GM21528 (cell line): ENCODE results near the gene RARA.

ENCODE experiments used
- ATAC-seq: cut with Tn5 transposase; IDR thresholded peaks from one replicate; pipeline ENCODE4 v1.9.1; 2021; ENCODE audit warnings: mild to moderate bottlenecking, moderate library complexity; ENCODE audit not compliant: unreplicated experiment, low FRiP score

The RARA gene

DNA sequence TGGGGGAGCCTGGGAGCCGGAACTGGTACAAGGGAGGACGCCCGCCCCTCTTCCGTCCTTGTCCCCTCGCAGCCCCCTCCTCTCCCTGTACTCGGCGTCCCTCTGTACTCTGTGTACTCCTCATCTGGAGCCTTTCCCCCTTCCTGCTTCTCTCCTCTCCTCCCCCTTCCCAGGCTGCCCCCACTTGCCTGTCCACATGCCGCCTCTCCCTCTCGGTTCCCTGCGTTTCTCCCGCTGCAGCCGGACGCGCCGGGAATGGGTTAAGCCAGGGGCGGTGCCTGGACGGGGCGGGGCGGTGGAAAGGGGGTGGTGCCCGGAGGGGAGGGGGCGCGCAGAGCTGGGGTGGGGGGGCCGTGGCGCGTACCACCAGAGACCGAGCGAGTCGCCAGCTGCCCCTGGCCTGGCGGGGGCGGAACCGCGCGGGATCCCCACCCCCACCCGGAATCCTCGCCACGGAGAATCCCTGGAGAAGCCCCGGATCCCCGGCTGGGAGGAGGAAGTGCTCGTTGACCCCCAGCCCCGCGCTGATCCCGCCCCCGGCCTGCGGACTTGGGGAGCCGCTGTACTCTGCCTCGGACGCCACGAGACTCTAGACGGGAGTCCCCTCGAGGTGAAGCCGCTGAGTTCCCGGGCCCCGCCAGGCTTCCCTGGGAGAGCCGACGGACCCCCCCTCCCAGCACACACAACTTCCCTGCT lies 33.0 kb downstream of the RARA start:
- no peak for ATAC-seq

DNA sequence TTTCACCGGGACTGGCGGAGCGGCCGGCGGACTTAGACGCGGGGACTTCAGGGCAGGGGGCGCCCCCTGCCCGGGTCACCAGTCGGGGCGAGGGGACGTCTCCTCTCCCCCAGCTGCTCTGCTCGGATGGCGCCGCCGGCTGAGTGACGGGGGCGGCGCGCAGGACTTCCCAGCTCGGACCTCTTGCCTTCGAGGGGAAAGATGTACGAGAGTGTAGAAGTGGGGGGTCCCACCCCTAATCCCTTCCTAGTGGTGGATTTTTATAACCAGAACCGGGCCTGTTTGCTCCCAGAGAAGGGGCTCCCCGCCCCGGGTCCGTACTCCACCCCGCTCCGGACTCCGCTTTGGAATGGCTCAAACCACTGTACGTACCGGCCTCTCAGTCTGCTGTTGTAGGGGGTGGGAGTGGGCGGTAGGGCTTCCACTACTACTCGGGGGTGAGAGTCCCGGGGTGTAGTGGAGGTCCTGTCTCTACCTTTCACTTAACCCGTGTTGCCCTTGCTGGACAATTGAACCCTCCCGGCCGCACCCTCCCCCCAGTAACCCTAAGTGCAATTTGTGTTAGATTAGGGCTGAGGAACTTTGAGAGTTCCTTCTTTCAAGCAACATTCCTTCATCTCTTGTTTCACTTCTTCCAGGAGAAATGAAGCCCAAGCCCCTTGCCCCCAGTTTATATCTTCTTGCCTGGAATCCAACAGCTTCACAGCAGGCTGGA lies 33.7 kb downstream of the RARA start:
- ATAC-seq, result no peak

DNA sequence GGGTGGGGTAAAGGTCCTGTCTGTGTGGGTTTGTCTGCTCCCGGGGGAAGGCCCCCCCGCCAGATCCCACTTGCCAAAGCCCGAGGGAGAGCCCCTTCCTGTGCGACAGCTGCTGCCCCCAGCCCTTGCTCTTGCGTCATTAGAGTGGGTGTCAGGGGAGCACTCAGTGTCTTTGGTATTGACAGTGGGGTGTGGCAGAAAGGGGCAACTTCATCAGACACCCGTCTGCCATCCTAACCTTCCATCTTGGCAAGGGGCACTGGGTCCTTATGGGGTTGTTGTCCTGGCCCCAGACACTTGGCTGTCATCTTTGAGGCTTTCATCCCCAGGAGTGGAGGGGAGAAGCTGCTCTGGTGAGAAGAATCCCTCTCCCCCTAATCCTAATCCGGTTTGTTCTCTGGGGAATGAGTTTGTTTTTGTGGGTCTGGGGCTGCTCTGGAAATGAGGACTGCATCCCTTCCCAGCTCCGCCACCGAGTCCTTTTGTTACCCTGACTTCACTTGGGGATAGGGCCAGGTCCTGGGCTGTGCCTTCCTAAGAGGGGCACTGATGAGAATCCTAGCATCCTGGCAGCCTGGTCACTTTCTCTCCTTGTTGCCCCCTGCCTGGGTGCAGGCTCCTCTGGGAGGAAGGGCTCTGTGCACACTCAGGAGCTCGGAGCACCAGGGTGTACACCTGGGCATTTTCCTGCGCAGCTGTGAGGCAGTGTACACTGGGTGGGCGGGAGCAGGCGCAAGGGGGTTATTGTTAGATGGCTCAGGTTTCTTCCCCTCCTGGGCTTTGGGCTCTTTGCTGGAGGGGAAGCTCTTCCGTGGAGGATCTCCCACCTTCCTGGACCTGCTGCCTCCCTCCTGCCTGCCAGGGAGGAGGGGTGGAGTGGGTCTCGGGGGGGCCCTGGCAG lies 34.5 kb downstream of the RARA start:
- ATAC-seq, result no peak

DNA sequence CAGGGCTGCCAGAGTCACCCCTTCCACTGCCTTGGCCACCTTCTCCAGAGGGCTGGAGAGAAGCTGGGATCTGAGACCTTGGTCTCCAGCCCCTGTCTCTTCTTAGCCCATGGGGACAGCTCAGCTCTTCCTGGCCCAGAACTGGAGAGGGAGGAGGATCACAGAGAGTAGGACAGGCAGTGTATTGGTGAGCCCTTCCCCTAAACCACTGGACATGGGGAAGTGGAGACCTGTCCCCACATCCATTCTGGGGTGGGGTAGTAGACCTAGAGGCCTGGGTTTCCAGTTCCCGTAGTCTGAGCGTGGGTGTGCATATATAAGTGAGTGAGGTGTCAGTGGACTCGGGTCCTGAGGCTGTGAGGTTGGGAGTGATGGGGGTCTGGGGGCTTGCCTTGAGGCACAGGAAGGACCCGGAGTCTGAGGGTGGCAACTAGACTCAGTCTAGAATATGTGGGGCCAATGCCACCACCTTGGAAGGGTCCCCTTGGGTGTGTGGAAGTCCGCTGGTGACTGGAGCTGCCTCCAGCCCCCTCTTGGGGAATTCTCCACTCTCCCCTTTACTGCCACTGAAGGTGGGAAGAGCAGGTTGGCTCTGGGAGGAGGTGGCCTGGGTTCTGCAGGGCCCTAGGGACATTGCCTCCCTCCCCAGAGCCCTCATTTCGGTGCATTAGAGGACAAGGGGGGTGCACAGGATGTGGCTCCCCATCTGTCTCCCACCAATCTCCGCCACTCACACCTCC lies 35.6 kb downstream of the RARA start:
- no peak for ATAC-seq

DNA sequence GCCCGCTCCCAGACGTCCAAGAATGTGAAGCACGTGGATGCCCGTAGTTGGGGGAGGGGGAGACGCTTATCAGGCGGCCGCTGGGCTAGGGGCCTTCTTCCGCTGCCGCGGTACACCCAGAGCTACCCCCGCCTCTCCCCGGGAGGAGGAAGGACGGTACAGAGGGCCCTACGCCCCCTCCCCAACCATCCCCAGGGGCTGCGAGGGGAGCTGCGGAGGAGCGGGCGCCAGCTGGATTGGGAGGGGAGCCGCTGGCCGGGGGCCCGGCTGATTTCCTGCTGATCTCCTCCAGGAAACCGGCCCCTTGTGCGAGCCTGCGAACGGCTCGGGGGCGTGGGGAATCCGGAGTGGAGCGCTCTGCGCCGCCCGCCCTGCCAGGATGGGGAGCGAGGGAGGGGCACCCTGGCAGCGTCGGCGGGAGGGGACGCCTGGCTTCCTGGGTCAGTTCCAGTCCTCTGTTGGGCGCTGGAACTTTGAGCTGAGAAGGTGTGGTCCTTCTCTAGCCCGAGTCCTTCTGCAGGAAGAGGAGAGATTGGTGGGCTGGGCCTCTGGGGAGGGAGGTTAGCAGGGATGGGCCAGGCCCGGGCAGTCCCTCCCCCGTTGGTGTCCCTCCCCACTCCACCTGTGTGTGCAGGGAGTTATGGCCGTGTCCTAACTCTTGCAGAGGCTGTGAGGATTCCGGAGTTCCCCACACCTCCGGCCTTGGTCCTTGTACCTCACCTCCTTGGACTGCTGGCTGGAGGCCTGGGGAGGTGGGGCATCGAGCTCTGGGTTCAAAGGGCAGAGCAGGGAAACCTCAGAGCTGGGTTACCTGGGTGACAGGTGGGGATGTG lies 36.4 kb downstream of the RARA start:
- ATAC-seq, result no peak

DNA sequence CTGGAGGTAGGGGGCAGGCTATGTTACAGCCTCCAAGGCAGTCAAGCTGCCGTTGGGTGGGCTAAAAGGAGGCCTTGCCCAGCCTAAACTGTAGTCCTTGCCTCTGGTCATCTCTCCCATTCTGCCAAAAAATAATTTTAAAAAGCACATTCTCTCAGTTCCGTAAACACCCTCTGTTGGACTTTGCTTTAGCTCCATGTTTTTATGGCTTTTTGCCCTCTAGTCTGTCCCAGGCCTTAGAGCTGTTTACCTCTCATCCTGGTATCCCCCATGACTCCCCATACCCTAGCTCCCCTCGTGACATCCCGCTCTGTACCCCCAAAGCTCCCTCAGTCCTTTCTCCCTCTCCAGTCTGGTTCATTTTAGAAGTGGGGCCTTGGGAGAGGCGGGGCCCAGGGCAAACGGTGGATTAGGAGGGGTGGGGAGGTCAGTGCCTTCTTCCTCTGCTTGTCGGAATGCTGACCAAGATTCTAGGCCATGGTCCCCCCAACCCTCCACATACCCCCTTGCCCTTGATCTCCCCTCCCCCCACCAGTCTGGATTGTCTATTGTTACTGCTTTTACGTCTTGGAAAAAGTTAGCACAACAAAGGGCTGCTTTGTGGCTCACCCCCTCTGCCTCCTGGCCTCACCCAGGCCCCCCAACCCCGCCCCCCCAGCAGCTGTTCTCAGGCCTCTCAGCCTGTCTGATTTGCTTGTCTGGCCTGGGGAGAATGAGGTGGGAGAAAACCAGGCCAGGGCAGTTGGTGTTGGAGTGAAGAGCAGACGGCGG lies 37.2 kb downstream of the RARA start:
- no peak for ATAC-seq

DNA sequence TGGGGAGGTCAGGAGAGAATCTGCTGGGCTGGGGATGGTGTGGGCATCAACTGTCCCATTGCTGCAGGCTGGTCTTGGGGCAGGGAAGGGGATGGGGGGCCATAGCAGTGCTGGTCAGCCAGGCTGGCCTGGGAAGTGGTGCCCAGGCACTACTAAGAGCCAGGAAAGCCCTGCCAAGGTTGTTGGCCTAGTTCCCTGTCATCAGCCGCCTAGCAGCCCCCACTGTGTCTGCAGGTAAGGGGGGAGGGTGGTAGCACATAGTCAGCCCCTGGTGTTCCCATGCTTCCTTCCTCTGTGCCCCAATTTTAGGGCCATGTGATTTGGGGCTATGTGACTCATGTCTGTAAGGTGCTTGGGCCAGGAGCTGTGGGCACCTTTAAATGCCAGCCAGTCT lies 37.8 kb downstream of the RARA start:
- ATAC-seq, result no peak

DNA sequence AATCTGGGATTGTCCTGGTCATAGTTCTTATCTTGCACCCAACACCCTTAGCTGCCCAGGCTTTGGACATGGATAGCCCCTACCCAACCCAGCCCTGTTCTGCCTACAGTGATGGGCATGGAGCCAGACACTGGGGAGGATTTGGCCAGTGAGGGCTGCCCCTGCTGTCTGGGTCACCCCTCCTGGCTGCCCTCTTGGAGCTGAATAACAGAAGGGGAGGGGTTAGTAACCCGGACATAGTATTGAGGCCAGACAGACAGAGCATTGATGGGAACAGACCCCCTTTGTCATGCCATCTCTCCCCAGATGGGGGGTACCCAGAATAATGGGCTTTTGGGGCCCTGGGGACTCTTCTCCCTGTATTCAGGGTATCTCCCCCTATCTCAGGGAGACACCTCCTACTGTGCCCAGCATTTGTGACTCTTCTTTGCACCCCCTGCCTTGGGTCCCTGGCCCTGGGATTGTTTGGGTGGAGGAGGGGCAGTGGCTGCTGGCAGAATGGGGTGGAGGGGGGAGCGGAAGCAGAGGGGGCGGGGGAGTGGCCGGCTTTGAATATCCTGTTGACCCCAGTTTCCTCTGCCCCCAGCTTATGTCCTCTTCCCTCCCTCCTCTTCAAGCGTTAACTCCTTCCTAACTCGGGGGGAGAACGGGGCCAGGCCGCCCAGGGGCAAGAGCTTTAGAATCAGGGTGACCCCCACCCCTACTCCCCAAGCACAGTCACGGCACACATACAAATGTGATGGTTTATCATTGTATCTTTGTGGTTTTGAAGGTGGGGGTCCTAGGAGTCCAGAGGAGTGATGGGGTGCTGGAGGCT lies 38.5 kb downstream of the RARA start:
- ATAC-seq, result no peak

DNA sequence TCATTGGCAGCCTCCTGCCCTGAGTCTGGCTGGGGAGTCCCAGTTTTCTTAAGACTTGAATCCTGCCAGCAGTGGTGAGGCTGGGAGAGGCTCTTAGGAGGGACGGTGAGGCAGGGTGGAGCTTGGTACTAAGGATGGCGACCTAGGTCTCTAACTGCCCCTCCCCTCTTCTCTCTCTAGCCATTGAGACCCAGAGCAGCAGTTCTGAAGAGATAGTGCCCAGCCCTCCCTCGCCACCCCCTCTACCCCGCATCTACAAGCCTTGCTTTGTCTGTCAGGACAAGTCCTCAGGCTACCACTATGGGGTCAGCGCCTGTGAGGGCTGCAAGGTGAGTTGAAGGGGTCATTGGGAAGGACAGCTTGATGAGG lies 39.1 kb downstream of the RARA start:
- no peak for ATAC-seq

DNA sequence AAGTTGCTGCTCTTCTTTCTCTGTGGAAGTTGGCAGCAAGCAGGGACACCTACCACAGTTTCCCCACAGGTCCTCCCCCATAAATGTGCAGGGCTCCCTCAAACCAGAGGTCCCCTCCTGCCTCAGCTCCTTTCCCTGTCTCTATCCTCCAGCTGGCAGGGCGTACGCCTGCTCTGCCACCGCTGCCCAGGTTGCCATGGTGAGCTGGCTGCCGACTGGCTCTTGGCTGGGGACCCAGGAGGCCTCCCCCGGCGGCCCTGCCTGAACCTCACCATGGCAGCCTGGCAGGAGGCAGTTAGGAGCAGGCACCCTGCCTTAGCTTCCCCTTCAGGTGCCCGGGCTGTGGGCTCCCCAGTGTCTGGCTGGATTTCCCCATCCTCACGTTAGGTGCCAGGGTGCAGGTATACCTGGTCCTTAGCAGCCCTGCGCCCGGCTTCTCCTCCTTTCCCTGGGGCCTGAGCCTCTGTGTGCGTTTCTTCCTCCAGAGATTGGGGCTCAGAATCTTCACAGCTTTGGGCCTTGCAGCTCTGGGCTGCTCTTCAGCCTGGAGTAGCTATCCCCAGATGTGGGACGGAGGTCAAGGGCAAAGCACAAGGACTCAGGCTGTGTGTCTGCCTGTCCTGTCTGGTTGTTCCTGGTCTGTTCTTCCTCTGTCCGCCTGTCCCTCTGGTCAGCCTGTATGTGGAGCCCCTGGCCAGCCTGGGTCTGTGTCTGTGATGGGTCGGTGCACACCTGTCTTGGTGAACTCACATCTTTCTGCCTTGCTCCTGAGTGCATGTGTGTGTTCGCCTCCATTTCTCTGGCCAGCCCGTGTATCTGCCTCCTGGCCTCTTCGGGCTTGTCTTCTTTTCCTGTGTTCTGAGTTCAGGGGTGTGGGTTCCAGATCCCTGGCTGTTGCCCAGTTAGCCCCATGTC lies 39.8 kb downstream of the RARA start:
- no peak for ATAC-seq

DNA sequence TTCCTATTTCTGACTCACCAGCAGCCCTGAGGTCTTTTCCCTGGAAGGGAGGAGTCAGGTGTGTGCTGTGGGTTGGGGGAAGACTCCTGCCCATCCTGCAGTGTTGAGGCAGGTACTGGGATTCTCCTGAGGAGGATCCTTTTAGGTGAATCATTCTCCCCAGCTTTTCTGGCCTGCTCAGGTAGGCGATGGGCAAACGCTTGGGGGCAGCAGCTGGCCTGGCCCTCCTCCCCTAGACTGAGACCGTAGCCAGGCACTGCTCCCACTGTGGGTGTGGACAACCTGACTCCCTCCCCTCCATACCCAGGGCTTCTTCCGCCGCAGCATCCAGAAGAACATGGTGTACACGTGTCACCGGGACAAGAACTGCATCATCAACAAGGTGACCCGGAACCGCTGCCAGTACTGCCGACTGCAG lies 40.5 kb downstream of the RARA start:
- ATAC-seq, result no peak

DNA sequence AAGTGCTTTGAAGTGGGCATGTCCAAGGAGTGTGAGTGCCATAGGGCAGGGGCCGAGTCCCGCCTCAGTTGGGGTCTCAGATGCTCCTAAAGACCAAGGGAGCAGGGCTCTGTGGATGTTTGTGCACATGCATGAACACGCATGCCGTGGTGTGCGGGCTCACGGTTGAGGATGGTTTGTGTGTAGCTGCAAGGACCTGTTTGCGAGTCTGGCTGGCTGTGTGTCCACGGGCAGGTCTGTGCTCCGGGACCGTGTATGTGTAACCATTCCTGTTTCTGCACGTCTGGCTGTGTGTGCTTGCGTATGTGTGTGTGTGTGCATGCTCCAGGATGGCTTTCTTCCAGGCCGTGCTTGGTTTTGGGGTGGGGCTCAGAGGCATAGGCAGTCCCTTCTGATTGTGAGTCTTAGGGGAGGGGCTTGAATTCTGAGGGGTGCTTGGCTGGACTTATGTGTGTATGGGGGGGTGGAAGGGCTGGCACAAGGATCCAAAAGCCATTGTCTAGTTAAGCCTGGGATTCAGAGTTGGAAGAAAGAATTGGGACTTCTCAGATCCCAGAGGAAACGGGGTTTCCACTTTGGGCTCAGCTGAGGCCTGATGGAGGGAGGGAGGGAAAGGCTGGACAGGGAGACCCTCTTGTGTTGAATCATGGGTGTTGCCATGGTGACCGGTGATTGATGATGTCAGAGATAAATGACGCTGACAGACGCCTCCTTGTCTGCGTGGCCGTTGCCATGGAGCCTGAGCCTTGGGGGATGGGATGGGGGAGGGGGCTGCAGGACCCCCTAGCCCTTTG lies 41.1 kb downstream of the RARA start:
- no peak for ATAC-seq

DNA sequence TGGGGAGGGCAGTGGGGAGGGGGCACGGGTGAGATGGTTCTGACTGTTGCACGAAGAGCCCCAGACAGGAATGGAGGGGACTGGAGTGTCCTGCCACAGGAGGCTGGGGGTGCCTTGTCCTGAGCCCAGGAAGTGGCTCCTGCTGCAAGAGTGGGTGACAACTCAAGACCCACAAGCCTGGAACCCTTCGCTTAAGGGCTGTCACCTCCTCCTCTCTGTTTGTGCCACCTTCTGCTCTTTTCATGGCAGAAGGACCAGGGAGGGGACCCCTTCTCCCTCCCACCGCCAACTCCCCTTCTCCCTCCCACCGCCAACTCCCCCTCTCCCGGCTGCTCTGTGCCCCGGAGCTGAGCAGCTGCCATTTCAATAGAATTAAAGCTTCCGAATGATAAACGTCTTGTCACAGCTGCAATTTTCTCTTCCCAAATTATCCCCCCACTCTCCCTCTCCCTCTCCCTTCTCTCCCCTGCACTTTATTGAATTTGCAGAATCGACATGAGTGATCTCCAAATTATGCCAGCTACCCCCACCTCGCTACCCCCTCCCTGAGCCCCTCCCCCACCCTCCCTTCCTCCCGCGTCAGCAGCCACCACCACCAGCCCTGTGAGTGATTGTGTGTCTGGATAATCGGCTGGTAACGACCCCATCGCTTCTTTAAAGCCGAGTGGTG lies 41.8 kb downstream of the RARA start:
- no peak for ATAC-seq

DNA sequence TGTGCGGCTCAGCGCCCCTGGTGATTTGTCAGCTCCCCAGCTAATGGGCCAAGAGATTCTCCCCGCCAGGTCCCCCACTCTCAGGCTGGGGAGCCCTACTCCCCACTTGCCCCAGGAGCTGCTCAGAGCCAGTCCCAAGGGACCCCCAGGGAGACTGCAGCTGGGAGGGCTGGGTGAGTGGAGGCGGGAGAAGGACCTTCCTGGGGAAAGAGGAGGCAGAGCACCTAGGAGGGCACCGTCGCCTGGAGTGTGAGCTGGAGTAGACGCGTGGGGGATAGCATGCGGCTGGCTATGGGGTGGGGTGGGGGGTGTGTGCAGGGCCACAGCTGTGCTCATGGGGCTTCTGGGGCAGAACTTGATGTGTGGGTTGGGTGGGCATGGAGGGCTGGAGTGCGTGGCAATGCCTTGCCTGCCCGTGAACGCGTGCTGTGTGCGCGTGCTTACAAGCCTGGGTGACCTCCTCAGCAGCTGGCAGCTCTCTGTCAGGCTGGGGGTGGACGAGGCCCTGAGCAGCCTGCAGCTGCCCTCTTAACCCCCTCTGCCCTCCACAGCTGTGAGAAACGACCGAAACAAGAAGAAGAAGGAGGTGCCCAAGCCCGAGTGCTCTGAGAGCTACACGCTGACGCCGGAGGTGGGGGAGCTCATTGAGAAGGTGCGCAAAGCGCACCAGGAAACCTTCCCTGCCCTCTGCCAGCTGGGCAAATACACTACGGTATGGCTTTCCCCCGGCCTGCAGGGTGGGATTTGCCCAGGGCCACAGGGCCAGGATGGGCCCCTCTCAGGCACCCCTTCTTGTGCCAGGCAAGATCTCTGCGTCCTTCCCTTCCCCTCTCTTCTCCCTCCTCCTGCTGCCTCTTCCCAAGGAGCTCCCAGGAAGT lies 42.6 kb downstream of the RARA start:
- ATAC-seq, result no peak

DNA sequence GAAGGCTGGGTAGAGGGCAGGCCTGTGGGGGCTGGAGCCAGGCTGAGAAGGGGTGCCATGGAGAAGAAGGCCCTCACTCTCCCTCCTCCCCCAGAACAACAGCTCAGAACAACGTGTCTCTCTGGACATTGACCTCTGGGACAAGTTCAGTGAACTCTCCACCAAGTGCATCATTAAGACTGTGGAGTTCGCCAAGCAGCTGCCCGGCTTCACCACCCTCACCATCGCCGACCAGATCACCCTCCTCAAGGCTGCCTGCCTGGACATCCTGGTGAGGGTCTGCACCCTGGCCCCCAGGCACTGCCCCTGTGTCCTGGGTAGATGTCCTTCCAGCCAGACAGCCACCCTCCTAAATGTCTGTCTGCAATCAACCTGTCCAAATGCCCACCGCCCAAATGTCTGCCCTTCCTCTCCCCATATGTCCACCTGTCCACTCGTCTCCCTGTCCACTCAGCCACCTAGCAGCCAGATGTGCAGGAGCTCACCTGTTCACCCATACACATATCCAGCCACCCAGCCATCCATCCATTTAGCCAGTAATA lies 43.3 kb downstream of the RARA start:
- no peak for ATAC-seq
